Central memory CD8-positive, alpha-beta T cell (primary cell): ENCODE measurements around the gene DLG1.

Experiments used
- ATAC-seq: fragments of 150-1000 bp; cut with Tn5 transposase; replicated peaks from 2 replicates; pipeline ENCODE4 v1.10.0; 2022; ENCODE audit warnings: mild to moderate bottlenecking, moderate FRiP score, moderate number of reproducible peaks; ENCODE audit not compliant: poor library complexity, severe bottlenecking; ENCODE audit errors: extremely low read depth
- DNase-seq, 2 donors: peaks; one replicate each; pipeline ENCODE4 v3.0.0; 2021; ENCODE audit warnings: low spot score in 2 of 2
- H3K27ac Mint-ChIP-seq: one replicate; pipeline ENCODE4 v1.8.0; 2022; ENCODE audit warnings: low read depth, mild to moderate bottlenecking, moderate library complexity, mixed read lengths
- H3K27me3 Mint-ChIP-seq: one replicate; pipeline ENCODE4 v1.8.0; 2022; ENCODE audit warnings: mixed read lengths
- H3K36me3 Mint-ChIP-seq: one replicate; pipeline ENCODE4 v1.8.0; 2022; ENCODE audit warnings: mild to moderate bottlenecking, moderate library complexity, mixed read lengths; ENCODE audit not compliant: insufficient read depth
- H3K4me1 Mint-ChIP-seq: one replicate; pipeline ENCODE4 v1.8.0; 2022; ENCODE audit warnings: mixed read lengths
- H3K4me3 Mint-ChIP-seq: one replicate; pipeline ENCODE4 v1.8.0; 2022; ENCODE audit warnings: mild to moderate bottlenecking, moderate library complexity, mixed read lengths
- H3K9me3 Mint-ChIP-seq: one replicate; pipeline ENCODE4 v1.8.0; 2022; ENCODE audit warnings: mixed read lengths

The DLG1 gene

DNA sequence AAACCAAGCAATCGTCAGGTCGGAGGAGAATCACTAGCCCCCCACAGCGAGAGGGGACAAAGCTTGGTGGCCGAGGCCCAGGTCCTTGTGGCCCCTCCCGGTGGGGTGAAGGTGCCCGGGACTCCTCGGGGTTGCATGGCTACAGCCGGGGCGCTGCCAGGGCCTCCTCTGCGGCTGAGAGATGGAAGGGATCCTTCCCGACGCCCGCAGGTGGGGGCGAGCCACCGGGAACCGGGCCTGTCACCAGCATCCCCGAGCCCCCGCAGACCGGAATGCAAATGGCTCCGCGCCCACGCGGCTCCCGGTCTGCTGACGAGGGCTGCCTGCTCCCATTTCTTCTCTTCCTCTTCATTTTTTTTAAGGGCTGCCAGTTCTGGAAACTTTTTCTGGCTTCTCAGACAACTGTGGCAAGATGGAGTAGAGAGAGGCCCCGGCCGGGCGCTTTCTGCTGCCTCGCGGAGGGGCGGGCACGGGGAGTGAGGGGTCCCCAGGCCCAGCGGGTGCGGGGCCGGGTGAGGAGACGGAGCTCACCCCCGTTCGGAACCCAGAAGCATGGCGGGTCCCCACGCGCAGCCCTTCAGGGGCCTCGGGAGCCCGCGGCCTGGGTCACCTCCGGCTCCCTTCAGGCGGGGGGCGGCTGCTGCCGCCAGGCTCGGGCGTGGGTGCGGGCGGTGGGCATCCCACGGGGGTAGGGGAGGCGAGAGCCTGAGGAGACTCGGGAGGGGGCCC, 296.3 kb downstream of the DLG1 start:
- peak overlapping the region; percentile 82 for H3K4me3 Mint-ChIP-seq
- no peaks in the 10 kb centered on the region for H3K9me3 Mint-ChIP-seq
- H3K27ac Mint-ChIP-seq, result peak overlapping the region; percentile 59
- ATAC-seq (no peak), DNase-seq (no peak)
- H3K36me3 Mint-ChIP-seq, result peaks cover 9% of the 10 kb centered on the region
- no peaks in the 10 kb centered on the region for H3K27me3 Mint-ChIP-seq
- no peaks in the 10 kb centered on the region for H3K4me1 Mint-ChIP-seq

DNA sequence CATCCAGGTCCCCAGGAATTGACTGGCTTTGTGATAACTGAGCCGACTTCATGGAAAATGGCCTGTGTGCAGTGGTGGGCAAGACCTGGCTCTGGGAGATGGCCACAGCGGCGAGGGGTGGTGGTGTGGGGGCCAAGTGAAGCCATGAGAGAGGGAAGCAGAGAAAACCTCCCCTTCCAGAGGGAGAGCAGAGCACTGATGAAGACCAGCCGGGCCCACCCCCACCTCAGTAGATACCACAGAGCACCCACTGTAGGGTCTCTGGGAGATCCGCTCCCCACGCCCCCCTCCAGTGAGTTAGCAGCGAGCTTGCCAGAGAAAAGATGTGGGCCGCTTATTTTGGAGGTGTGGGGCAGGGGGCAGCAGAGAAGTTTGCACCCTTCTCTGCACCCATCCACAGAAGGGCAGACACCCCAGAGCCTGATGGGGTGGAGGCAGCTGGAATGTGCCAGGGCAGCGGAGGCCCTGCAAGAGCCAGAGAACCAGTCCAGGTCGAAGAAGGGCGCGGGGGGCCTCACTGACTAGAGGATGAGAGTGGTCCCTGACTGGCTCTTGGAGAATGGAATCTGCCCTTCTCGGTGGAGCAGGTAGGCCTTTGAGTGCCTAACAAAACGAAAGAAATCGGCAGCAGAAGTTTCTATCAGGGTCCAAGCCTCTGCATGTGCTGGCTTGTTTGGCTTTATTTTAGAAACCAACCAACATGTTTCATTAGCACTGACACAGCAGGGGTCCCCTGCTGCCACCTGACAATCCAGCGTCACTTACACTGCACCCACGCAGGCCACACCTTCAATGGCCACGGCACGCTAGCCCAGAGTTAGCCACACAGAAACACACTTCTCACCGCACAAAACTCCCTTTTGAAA, 297.1 kb downstream of the DLG1 start:
- H3K4me3 Mint-ChIP-seq, result peak overlapping the region; percentile 82
- peaks cover 9% of the 10 kb centered on the region for H3K36me3 Mint-ChIP-seq
- no peak for ATAC-seq
- no peaks in the 10 kb centered on the region for H3K4me1 Mint-ChIP-seq
- H3K9me3 Mint-ChIP-seq, result no peaks in the 10 kb centered on the region
- peak overlapping the region; percentile 59 for H3K27ac Mint-ChIP-seq
- no peak for DNase-seq
- no peaks in the 10 kb centered on the region for H3K27me3 Mint-ChIP-seq

DNA sequence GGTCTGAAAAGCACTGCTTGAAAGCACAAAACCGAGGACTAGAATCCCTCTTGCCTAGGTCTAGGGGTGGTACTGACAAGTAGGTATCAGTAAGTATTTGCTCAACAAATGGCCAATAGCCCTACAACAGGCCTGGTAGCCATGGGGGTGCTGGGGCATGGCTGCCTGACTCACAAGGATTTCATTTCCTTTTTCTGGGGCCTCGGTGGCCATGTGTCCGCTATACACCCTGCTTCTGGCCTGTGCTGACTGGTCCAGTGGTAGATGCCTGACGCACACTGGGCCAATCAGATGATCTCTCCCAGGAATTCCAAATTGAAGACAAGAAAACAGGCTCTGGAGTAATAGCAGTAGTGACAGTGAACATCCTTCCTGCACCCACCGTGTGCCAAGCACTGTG, 298.2 kb downstream of the DLG1 start:
- Mint-ChIP-seq H3K4me3 (no peak overlapping the region), H3K27ac (no peak overlapping the region)

DNA sequence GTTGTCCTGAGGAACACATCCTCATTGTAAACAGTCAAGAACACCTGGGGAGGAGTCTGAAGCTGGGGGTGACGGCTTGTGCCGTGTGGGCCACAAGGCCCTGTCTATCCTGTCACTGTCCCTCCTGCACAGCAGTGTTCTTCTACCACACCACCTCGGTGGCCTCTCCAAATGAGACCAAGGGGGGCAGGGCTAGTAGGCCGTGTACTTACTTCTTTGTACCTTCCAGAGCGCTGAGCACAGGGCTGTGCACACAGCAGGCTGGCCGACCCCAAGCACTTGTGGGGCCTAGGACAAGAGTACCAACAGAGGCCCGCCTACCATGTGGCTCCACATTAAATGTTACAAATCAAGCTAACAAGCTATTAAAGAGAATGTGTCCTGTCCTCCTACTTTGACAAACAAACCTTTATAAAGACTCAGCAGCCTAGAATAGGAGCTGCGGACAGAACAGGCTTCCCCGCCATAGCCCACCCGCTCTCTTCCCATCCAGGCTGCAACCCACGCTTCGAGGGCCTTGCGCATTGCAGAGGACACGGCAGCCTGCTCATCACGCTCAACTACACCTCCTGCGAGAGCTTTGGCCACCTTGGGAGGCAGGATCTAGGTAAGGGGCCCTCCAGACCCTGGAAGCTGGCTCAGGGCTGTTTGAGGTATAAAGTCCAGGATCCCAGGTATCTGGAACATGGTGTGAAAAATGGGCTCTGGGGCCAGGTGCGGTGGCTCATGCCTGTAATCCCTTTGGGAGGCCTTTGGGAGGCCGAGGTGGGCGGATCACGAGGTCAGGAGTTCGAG, 299.2 kb downstream of the DLG1 start:
- H3K27ac Mint-ChIP-seq, result no peak overlapping the region
- DNase-seq, result no peak
- no peak for ATAC-seq
- peaks cover 9% of the 10 kb centered on the region for H3K36me3 Mint-ChIP-seq
- no peak overlapping the region for H3K4me3 Mint-ChIP-seq
- no peaks in the 10 kb centered on the region for H3K27me3 Mint-ChIP-seq
- no peaks in the 10 kb centered on the region for H3K9me3 Mint-ChIP-seq
- H3K4me1 Mint-ChIP-seq, result no peaks in the 10 kb centered on the region

More for the DNA sequence above, 298.2 kb downstream of the DLG1 start:
- no peaks in the 10 kb centered on the region for H3K9me3 Mint-ChIP-seq
- peaks cover 9% of the 10 kb centered on the region for H3K36me3 Mint-ChIP-seq
- ATAC-seq, result no peak
- no peaks in the 10 kb centered on the region for H3K27me3 Mint-ChIP-seq
- no peaks in the 10 kb centered on the region for H3K4me1 Mint-ChIP-seq
- no peak for DNase-seq

DNA sequence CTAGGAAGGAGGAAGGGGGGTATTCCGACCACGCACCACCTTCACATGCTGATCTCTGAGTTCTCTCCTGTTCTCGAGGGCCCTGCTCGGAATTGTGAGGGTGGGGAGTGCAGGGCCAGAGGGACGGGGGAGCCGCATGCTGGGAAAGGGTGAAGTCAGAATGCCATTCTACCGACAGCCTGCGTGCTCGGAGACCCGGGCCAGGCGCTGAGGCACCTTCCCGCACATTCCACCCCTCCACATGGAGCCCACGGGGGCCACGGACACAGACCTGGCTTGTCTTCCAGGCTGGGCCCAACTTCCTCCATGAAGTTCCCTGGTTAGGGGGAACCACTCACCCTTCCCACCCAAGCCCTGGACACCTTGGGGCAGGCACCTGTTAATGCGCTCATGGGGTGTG, 301.1 kb downstream of the DLG1 start:
- DNase-seq (no peak), ATAC-seq (no peak)
- Mint-ChIP-seq H3K9me3 (no peaks in the 10 kb centered on the region), H3K36me3 (peaks cover 4% of the 10 kb centered on the region), H3K27ac (no peak overlapping the region), H3K4me3 (no peak overlapping the region), H3K27me3 (no peaks in the 10 kb centered on the region), H3K4me1 (no peaks in the 10 kb centered on the region)

DNA sequence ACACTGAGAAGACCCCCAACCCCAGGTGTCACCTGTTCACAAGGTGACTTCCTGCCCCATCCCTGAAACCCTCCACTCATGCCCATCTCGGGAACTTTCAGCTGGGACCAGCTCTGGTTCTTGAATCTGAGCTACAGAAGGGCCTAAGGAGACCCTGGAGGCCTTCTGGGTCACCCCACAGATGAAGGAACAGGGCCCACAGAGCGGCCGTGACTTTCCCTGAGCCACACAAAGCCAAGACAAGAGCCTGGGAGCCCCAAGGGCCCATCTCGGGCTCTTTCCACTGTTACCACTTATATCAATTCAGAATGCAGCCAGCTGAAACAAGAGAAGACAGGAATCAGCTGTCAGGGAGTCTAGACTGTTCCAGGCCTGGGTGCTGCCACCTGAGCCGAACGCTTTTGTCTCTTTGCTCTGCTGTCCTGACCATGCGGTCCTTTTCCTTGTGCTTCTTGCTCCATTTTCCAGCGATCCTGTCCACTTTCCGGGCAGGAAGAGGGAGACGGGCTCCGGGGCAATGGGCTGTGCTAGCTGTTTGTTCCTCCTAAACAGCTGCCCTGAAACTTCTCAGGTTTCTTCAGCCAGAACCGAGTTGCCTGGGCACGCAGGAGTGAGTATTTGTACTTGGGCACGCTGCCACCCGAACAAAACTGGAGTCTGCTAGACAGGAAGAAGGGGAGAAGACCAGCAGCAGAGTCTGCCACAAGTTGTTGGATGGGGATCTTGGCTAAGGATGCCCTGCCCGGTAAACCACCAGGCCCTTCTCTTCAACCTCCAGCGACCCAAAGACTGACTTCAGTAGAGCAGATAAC, 301.8 kb downstream of the DLG1 start:
- Mint-ChIP-seq H3K9me3 (no peaks in the 10 kb centered on the region), H3K36me3 (peaks cover 2% of the 10 kb centered on the region), H3K4me3 (no peak overlapping the region), H3K27me3 (no peaks in the 10 kb centered on the region), H3K27ac (no peak overlapping the region), H3K4me1 (no peaks in the 10 kb centered on the region)
- DNase-seq (no peak), ATAC-seq (no peak)

DNA sequence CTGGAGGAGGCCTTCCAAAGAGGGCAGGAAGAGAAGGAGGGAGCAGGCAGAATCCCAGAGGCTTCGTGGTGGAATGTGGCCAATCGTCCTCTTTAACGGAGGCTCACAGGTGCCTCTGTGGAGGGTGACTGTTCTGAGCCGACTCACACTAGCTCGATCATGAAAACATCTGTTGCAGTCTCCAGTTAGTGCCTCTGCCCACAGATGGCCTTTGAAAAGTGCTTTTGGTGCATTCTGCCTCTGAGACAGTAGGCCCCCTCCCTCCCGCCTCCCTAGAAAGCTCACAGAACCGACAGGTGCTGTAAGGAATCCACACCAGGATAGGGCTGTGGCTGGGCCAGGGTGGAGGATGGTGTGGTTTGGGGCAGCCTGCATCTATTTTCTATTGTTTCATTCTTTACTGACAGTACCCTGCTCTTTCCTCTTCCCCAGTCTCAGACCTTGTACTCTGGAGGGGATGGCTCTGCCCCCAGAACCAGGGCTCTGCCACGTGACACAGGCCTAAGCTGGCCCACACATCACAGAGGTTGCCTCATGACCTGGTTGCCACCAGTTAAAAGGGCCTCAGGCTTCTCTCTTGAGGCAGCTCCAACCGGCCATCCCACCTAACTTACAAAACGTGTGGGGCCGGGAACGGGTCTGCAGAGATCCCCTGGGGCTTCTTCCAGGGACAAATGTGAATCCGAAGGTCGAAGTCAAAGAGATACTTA, 302.6 kb downstream of the DLG1 start:
- Mint-ChIP-seq H3K27ac (no peak overlapping the region), H3K27me3 (no peaks in the 10 kb centered on the region), H3K4me3 (no peak overlapping the region), H3K4me1 (no peaks in the 10 kb centered on the region), H3K9me3 (no peaks in the 10 kb centered on the region), H3K36me3 (peaks cover 1% of the 10 kb centered on the region)
- ATAC-seq (no peak), DNase-seq (no peak)

DNA sequence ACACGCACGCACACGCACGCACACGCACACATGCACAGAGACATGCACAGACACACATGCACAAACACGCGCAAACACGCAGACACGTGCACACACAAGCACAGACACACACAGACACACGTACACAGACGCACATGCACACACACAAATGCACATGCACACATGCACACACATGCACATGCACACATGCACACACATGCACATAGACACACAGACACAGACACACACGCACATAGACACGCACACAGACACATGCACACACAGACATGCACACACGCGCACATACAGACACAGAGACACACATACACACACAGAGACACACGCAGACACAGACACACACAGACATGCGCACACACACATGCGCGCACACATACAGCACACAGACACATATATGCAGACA, 303.4 kb downstream of the DLG1 start:
- ATAC-seq (no peak), DNase-seq (no peak)
- no peaks in the 10 kb centered on the region for H3K4me1 Mint-ChIP-seq
- H3K36me3 Mint-ChIP-seq, result peaks cover 1% of the 10 kb centered on the region
- no peak overlapping the region for H3K27ac Mint-ChIP-seq
- H3K4me3 Mint-ChIP-seq, result no peak overlapping the region
- no peaks in the 10 kb centered on the region for H3K27me3 Mint-ChIP-seq
- no peaks in the 10 kb centered on the region for H3K9me3 Mint-ChIP-seq

DNA sequence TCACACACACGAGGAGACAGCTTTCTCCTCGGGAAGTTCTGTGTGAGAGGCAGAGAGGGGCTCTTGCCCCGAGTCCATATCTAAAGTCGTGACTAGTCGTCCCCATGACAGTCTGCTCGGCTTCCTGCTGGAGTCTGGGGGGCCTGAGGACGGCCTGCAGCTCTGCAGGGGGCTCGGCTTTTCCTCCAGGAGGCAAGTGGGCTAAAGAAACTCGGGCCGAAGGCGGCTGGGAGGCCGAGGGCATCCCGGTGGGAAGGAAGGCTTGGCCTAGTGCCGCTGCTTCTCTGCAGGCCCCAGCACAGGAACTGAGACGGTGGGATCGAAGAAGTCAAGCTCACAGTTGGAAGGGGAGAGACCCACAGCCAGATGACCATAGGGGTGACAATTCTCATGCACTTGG, 304.4 kb downstream of the DLG1 start:
- Mint-ChIP-seq H3K9me3 (no peaks in the 10 kb centered on the region), H3K27ac (no peak overlapping the region), H3K4me3 (no peak overlapping the region), H3K4me1 (no peaks in the 10 kb centered on the region), H3K27me3 (peaks cover 6% of the 10 kb centered on the region), H3K36me3 (no peaks in the 10 kb centered on the region)
- no peak for DNase-seq
- no peak for ATAC-seq
